ENCODE results near the gene GNAS.

- no peak for TF ChIP-seq GATA2 (IDR thresholded peaks at IDR 0.05; ENCODE audit: low read depth, low read length)
- no peak for TF ChIP-seq GATA3 (IDR thresholded peaks at IDR 0.05; ENCODE audit: low read depth, low read length)
These were observed 17.2 kb downstream of the GNAS start for GRCh38 chr20:58869662-58870227.
